Keratinocyte (primary cell): ENCODE measurements around the gene EDA. TPM values are rescaled to one million over a fixed set of nuclear protein-coding genes. Genes with fewer than 3 reads are reported as not detected.

Source experiments
- DNase-seq: peaks from one replicate; pipeline ENCODE4 v3.0.0-alpha.2; 2011; ENCODE audit warnings: low read depth, missing footprints, low spot score
- FAIRE-seq: peaks from 2 replicates; lab custom pipeline; 2011; peaks lifted over from hg19 to GRCh38; lab: Jason Lieb, UNC
- H2AFZ ChIP-seq: 2 replicates; pipeline ENCODE4 v1.6.0; 2012; ENCODE audit warnings: low read length, control low read depth, inconsistent platforms; ENCODE audit not compliant: control insufficient read depth
- H3K27ac ChIP-seq: 2 replicates; pipeline ENCODE4 v1.5.1; 2011; ENCODE audit warnings: low read length; ENCODE audit not compliant: control insufficient read depth, insufficient read depth
- H3K27me3 ChIP-seq: 3 replicates; pipeline ENCODE4 v1.6.0; 2011; ENCODE audit warnings: low read length; ENCODE audit not compliant: control insufficient read depth, insufficient read depth; ENCODE audit errors: extremely low read depth
- H3K36me3 ChIP-seq, 2 experiments: 2 replicates in 1 of 2; 3 replicates in 1 of 2; pipeline ENCODE4 v1.5.1; 2011; ENCODE audit warnings: low read length in 2 of 2, mild to moderate bottlenecking in 1 of 2; ENCODE audit not compliant: control insufficient read depth in 2 of 2, insufficient read depth in 2 of 2; ENCODE audit errors: extremely low read depth in 1 of 2
- H3K4me1 ChIP-seq: 3 replicates; pipeline ENCODE4 v1.5.1; 2011; ENCODE audit warnings: low read length; ENCODE audit not compliant: control insufficient read depth, insufficient read depth; ENCODE audit errors: extremely low read depth
- H3K4me2 ChIP-seq: 3 replicates; pipeline ENCODE4 v1.6.0; 2011; ENCODE audit warnings: low read depth, low read length; ENCODE audit not compliant: control insufficient read depth, insufficient read depth; ENCODE audit errors: extremely low read depth
- H3K4me3 ChIP-seq, 3 experiments: fragments of 200-600 bp in 1 of 3; sonication (generic) in 1 of 3; 2 replicates in 2 of 3; 3 replicates in 1 of 3; pipeline ENCODE4 v1.5.1; 2011 to 2016; ENCODE audit warnings: low read length in 3 of 3, mild to moderate bottlenecking in 3 of 3, control low read depth in 2 of 3, inconsistent platforms in 1 of 3, low read depth in 1 of 3, mixed read lengths in 1 of 3, mixed run types in 1 of 3, moderate library complexity in 1 of 3; ENCODE audit not compliant: control insufficient read depth in 2 of 3, insufficient read depth in 2 of 3; ENCODE audit errors: extremely low read depth in 1 of 3
- H3K79me2 ChIP-seq: 2 replicates; pipeline ENCODE4 v1.6.0; 2012; ENCODE audit warnings: low read length; ENCODE audit not compliant: control insufficient read depth, insufficient read depth
- H3K9ac ChIP-seq: 3 replicates; pipeline ENCODE4 v1.6.0; 2011; ENCODE audit warnings: low read length; ENCODE audit not compliant: control insufficient read depth, insufficient read depth; ENCODE audit errors: extremely low read depth
- H3K9me1 ChIP-seq: 3 replicates; pipeline ENCODE4 v1.6.0; 2011; ENCODE audit warnings: low read length; ENCODE audit not compliant: control insufficient read depth, insufficient read depth; ENCODE audit errors: extremely low read depth
- H3K9me3 ChIP-seq: 2 replicates; pipeline ENCODE4 v1.5.1; 2012; ENCODE audit warnings: low read depth, low read length; ENCODE audit not compliant: control insufficient read depth
- H4K20me1 ChIP-seq: 3 replicates; pipeline ENCODE4 v1.6.0; 2011; ENCODE audit warnings: low read length; ENCODE audit not compliant: control insufficient read depth, insufficient read depth; ENCODE audit errors: extremely low read depth
- CTCF ChIP-seq, 3 experiments: IDR thresholded peaks in 1 of 3; conservative IDR thresholded peaks in 1 of 3; optimal IDR thresholded peaks in 1 of 3; 2 replicates in 2 of 3; 3 replicates in 1 of 3; pipeline versions ENCODE3 to v1.5.1; 2011; ENCODE audit warnings: low read length in 3 of 3, mild to moderate bottlenecking in 3 of 3, moderate library complexity in 2 of 3, control low read depth in 1 of 3, inconsistent platforms in 1 of 3; ENCODE audit not compliant: insufficient read depth in 2 of 3; ENCODE audit errors: extremely low read depth in 1 of 3
- EZH2 ChIP-seq: IDR thresholded peaks from one replicate; pipeline ENCODE4 v1.6.1; 2012; ENCODE audit warnings: inconsistent platforms, mild to moderate bottlenecking, low read length, moderate library complexity
- dilution Hi-C: fragments of 300-500 bp; cut with MboI; formaldehyde crosslinking; loops from one replicate; pipeline ENCODE4 v1.7.0; 2020; ENCODE audit warnings: low sequenced_read_pairs; ENCODE audit not compliant: extremely low pct_ligation_motif_present
- polyA plus RNA-seq, 5 experiments: library from polyadenylated mRNA; depleted of rRNA in 3 of 5; stranded (reverse) in 3 of 5; stranded (forward) in 1 of 5; unstranded in 1 of 5; fragments of >200 nt; gene quantifications; 1 replicate in 1 of 5; 2 replicates in 3 of 5; 3 replicates in 1 of 5; pipeline versions ENCODE4 v1.2.1 to v1.2.3, GENCODE V29; 2011 to 2012; ENCODE audit warnings: missing spikeins in 2 of 5, low read depth in 1 of 5, low replicate concordance in 1 of 5

EDA gene
- polyA plus RNA-seq, 1 donor (not counting 4 experiments of a cell fraction or from before 2014, with no cell fraction given), result 0.75 TPM

- Histone ChIP-seq H3K27ac (no peak overlapping the region), H3K4me3 (no peak overlapping the region), H3K27me3 (no peaks in the 10 kb centered on the region), H3K9me1 (no peaks in the 10 kb centered on the region), H3K9ac (no peak overlapping the region), H2AFZ (no peak overlapping the region), H3K79me2 (no peaks in the 10 kb centered on the region), H3K36me3 (no peaks in the 10 kb centered on the region), H4K20me1 (no peaks in the 10 kb centered on the region), H3K4me1 (peaks cover 16% of the 10 kb centered on the region), H3K4me2 (no peak overlapping the region), H3K9me3 (no peaks in the 10 kb centered on the region)
- DNase-seq, result no peak
- dilution Hi-C loops, result no loop called here
- no peak for FAIRE-seq
- TF ChIP-seq CTCF (optimal IDR thresholded peaks at IDR 0.05 in 1 of 3, IDR thresholded peaks at IDR 0.05 in 1 of 3, conservative IDR thresholded peaks at IDR 0.05 in 1 of 3; ENCODE audit: extremely low read depth in 1 of 3, insufficient read depth in 2 of 3, low read length in 3 of 3), result no peak
- TF ChIP-seq EZH2, result no peak
These were observed 423.0 kb downstream of the EDA start for GRCh38 chrX:70038951-70039350.

- dilution Hi-C loops, result no loop called here
- H2AFZ ChIP-seq, result no peak overlapping the region
- no peaks in the 10 kb centered on the region for H3K9me3 ChIP-seq
- H3K27ac ChIP-seq, result no peak overlapping the region
- H3K4me2 ChIP-seq, result no peak overlapping the region
- H3K36me3 ChIP-seq, result no peaks in the 10 kb centered on the region
- H3K4me1 ChIP-seq, result peaks cover 13% of the 10 kb centered on the region
- H3K4me3 ChIP-seq, result no peak overlapping the region
- peak; percentile 55 for FAIRE-seq
- no peak for DNase-seq
- H3K9me1 ChIP-seq, result no peaks in the 10 kb centered on the region
- H3K27me3 ChIP-seq, result no peaks in the 10 kb centered on the region
- no peaks in the 10 kb centered on the region for H3K79me2 ChIP-seq
- TF ChIP-seq EZH2, result no peak
- no peak for TF ChIP-seq CTCF (optimal IDR thresholded peaks at IDR 0.05 in 1 of 3, IDR thresholded peaks at IDR 0.05 in 1 of 3, conservative IDR thresholded peaks at IDR 0.05 in 1 of 3; ENCODE audit: extremely low read depth in 1 of 3, insufficient read depth in 2 of 3, low read length in 3 of 3)
- H4K20me1 ChIP-seq, result no peaks in the 10 kb centered on the region
- no peak overlapping the region for H3K9ac ChIP-seq
These were observed 423.8 kb downstream of the EDA start for GRCh38 chrX:70039758-70040157.
